ELR (cell line): ENCODE results near the gene DLGAP4.
A peak's percentile ranks its signal among the peaks of the same experiment; 100 is the strongest.

ENCODE experiments used
- DNase-seq: peaks from one replicate; pipeline ENCODE4 v3.0.0-alpha.2; 2015; ENCODE audit warnings: low read depth

The DLGAP4 gene

GRCh38 chr20:36352843-36353553, 46.9 kb downstream of the DLGAP4 start:
- DNase-seq, result no peak

GRCh38 chr20:36353740-36354139, 47.6 kb downstream of the DLGAP4 start:
- no peak for DNase-seq

GRCh38 chr20:36355469-36356171, 49.5 kb downstream of the DLGAP4 start:
- DNase-seq, result peak; percentile 25

DNA sequence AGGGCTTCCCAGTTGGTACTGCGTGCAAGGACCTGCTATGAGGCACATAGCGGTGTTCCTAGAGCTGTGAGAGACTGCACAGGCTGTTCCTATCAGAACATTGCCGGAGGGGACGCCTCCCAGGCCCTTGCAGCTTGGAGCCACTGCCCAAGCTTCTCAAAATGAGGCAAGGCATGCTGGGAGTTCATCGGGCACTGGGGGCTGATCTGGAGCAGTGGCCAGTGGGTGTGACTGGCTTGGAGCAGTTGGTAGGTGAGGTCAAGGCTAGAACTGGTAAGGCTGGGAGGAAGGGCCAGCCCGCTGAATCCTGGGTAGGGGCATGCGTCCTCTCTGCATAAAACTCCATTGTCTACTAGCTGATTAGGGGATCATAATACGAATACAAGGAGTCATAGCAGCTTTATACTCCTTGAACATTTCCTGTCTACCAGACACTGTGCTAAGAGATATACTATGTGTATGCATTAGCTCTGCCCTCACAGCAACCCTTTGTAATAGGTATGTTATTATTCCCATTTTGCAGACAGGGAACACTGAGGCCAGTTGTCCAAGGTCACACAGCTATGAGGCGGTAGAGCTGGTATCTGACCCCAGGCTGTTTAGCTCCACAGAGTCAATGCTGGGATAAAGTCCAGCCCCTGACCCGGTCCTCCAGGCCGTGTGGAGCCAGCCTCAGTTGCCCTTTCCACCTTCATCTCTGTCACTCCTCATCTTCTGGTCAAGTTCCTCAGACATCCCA, 53.7 kb downstream of the DLGAP4 start:
- DNase-seq, result no peak

GRCh38 chr20:36360429-36360828, 54.3 kb downstream of the DLGAP4 start:
- DNase-seq, result no peak

GRCh38 chr20:36361406-36361805, 55.3 kb downstream of the DLGAP4 start:
- no peak for DNase-seq

- no peak for DNase-seq
Measured at GRCh38 chr20:36362261-36362660, 56.1 kb downstream of the DLGAP4 start.

- DNase-seq, result no peak
Measured at GRCh38 chr20:36362978-36363713, 57.0 kb downstream of the DLGAP4 start.

- DNase-seq, result no peak
Measured at GRCh38 chr20:36364506-36364905, 58.4 kb downstream of the DLGAP4 start.

- no peak for DNase-seq
Measured at GRCh38 chr20:36366623-36367369, 60.7 kb downstream of the DLGAP4 start.

- no peak for DNase-seq
Measured at GRCh38 chr20:36367370-36367745, 61.2 kb downstream of the DLGAP4 start.

GRCh38 chr20:36367907-36368799, 62.0 kb downstream of the DLGAP4 start:
- DNase-seq, result no peak

GRCh38 chr20:36368869-36369268, 62.7 kb downstream of the DLGAP4 start:
- DNase-seq, result no peak

DNA sequence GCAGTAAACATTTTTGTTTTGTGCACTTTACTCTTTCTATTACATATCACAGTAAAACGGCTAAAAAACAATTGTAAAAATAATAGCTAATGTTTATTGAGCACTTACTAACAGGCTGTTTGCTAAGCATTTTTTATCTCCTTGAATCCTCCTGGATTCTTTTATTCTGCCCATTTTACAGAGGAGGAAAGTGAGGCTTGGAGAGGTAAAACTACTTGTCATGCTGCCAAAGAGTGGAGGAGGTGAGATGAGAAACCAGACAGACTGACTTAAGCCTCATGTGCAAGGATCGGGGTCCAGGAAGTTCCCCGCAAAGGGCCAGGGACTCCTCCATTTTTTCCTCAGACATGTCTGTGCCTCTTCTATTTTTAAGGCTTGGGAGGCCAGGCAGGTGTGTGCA, 63.6 kb downstream of the DLGAP4 start:
- no peak for DNase-seq

GRCh38 chr20:36370991-36371790, 65.1 kb downstream of the DLGAP4 start:
- DNase-seq, result no peak

DNA sequence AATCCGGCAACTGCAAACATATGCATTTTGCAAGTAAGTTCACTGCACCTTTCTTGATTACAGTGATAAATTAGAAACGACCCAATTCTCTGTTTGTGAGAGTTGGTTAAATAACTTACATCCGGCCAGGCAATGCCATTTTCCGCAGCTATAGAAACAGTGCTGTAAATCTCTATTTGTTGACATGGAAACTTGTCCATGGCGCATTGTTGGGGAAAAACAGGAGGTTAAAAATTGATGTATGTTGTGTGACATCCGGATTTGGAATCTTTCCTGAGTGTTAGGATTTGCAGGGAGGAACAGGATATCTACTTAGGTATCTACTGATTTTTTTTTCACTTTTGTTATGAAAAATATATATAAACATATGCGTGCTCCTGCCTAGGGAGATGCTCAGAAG, 66.5 kb downstream of the DLGAP4 start:
- no peak for DNase-seq

DNA sequence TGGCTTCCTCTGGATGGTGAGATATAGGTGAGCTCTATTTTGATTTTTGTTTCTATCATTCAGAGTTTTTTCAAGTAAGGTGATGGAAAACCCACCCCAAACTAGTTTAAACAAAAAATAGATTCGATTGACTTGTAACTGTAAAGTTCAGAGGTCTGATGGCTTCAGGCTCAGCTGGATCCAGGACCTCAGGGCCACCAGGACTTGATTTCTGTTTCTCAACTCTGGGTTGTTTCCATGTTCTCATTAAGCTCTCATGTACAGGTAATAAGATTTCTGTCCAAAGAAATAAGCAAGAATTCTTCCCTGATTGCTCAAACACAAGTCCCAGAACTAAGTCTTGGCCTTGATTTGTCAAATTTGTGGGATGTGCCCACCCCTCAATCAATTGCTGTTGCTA, 67.0 kb downstream of the DLGAP4 start:
- DNase-seq, result no peak

DNA sequence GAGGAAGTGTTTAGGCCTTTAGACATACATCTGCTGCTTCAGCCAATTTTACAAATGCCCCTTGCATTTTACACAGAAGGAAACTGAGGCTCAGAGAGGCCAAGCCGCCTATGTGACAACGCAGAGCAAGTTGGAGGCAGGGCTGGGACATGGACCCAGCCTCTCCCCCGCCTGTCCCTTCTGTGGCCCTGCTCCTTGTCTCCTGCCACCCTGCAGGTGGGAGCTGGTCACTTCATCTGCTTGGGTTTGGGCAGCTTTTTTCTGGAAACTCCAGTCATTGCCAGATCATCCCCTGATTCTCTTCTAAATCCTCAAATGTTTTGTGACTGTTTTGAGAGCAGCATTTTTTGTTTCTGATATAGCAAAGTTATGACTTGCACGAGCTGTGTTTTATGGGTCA, 68.9 kb downstream of the DLGAP4 start:
- DNase-seq, result no peak
